ENCODE measurements around the gene MOB3C. TPM values are rescaled to one million over a fixed set of nuclear protein-coding genes. Genes with fewer than 3 reads are reported as not detected.

Gene MOB3C
- total and polyA plus RNA-seq, 2 of the 4 experiments (the other 2 are of a cell fraction) = 7.3 to 9.0 TPM

- H3K4me1 ChIP-seq (ENCODE audit: control insufficient read depth, insufficient read depth, low read length) = peaks cover 18% of the 10 kb centered on the region
- H3K4ac ChIP-seq (ENCODE audit: low read depth, low read length) = peak overlapping the region; percentile 55
- 0 out of 2 replicates have a peak, but pooled peaks cover 8% of the 10 kb centered on the region for H4K20me1 ChIP-seq (ENCODE audit: insufficient read depth, low read length)
- CTCF ChIA-PET = interaction anchor here (0.8 to 1.3 kb wide), 3 partner anchors 13 to 108 kb away, joined by 3 to 4 read pairs (median 3); partner anchors contain the start of gene MKNK1
- peak overlapping the region; percentile 26; the same call in 1 of the 2 replicates for H3K18ac ChIP-seq (ENCODE audit: low read depth, low read length)
- peak overlapping the region; percentile 50 for H3K9ac ChIP-seq (ENCODE audit: low read depth, low read length)
- no peaks in the 10 kb centered on the region for H3K9me3 ChIP-seq (ENCODE audit: control insufficient read depth, insufficient read depth, low read length)
- peak overlapping the region; percentile 66 for H2BK120ac ChIP-seq (ENCODE audit: low read depth, low read length)
- H3K23ac ChIP-seq (ENCODE audit: low read depth, low read length) = peak overlapping the region; percentile 30
- peak overlapping the region; percentile 32; the same call in 1 of the 2 replicates for H2AK5ac ChIP-seq (ENCODE audit: low read depth, low read length)
- 100% methylated on average over 1 of the region's 10 CpGs; no CpG with 5 or more reads in 1 of the 2 experiments for WGBS, 2 experiments (ENCODE audit: extremely low coverage in 2 of 2, insufficient read length in 1 of 2)
- H4K5ac ChIP-seq (ENCODE audit: low read depth, low read length) = peak overlapping the region; percentile 65
- H4K8ac ChIP-seq (ENCODE audit: low read depth in 2 of 2, low read length in 2 of 2) = peak overlapping the region; percentile 85 to 93
- H3K36me3 ChIP-seq (ENCODE audit: control insufficient read depth, insufficient read depth, low read length) = peaks cover 5% of the 10 kb centered on the region; the same call in 1 of the 2 replicates
- H2BK15ac ChIP-seq (ENCODE audit: low read depth, low read length) = peak overlapping the region; percentile 69; the same call in 1 of the 3 replicates
- no TSS peak for BruUV-seq (replicated peaks)
- ATAC-seq (ENCODE audit: low read depth) (peak; percentile 31), DNase-seq (no peak)
- H3K4me3 ChIP-seq (ENCODE audit: insufficient read depth, low read depth, low read length) = peak overlapping the region; percentile 89
- H3K56ac ChIP-seq (ENCODE audit: extremely low read depth, insufficient read depth, low read length) = no peak overlapping the region
- H3K27ac ChIP-seq (ENCODE audit: insufficient read depth, low read length) = peak overlapping the region; percentile 55
- peak overlapping the region; percentile 3 for H2BK20ac ChIP-seq (ENCODE audit: low read depth, low read length)
- peak overlapping the region; percentile 59 for H2BK5ac ChIP-seq (ENCODE audit: low read depth, low read length, poor library complexity, severe bottlenecking)
- H2AFZ ChIP-seq (replicated peaks; ENCODE audit: low read length, poor library complexity) = peak overlapping the region; percentile 100
- POLR2A ChIA-PET (ENCODE audit: unreplicated experiment) = no interaction called here
- peak overlapping the region; percentile 83 for H3K4me2 ChIP-seq (ENCODE audit: low read depth, low read length)
- intact Hi-C loops (cut with micrococcal nuclease) (loop anchor here (5.0 kb wide), 1 partner anchor 100 kb away; the partner anchor contains the start of gene EFCAB14), in situ Hi-C loops (cut with MboI; ENCODE audit: low sequenced_read_pairs) (no loop called here), dilution Hi-C loops (cut with HindIII; ENCODE audit: low sequenced_read_pairs, unreplicated experiment) (no loop called here)
- peak overlapping the region; percentile 58 for H3K14ac ChIP-seq (replicated peaks; ENCODE audit: low read depth, low read length)
- TF ChIP-seq MAZ (IDR thresholded peaks at IDR 0.05; ENCODE audit: borderline replicate concordance, low read depth, low read length) (no peak), RCOR1 (IDR thresholded peaks at IDR 0.05; ENCODE audit: insufficient replicate concordance, low read length) (no peak), CEBPB (IDR thresholded peaks at IDR 0.05; ENCODE audit: low read depth, low read length) (no peak), RFX5 (IDR thresholded peaks at IDR 0.05; ENCODE audit: low read depth, low read length) (no peak), RAD21 (IDR thresholded peaks at IDR 0.05; ENCODE audit: low read length) (no peak), CHD1 (IDR thresholded peaks at IDR 0.05; ENCODE audit: low read depth, low read length) (no peak), BHLHE40 (IDR thresholded peaks at IDR 0.05; ENCODE audit: low read depth, low read length) (no peak), SMC3 (IDR thresholded peaks at IDR 0.05; ENCODE audit: low read depth, low read length) (no peak), MXI1 (IDR thresholded peaks at IDR 0.05; ENCODE audit: borderline replicate concordance, low read depth, low read length) (no peak)
- H3K27me3 ChIP-seq (ENCODE audit: control insufficient read depth, insufficient read depth, low read length) = no peaks in the 10 kb centered on the region
- H3K79me1 ChIP-seq (ENCODE audit: low read depth in 1 of 2, low read length in 2 of 2) = peaks cover 14 to 36% of the 10 kb centered on the region in 2 experiments
- peaks cover 23% of the 10 kb centered on the region for H3K9me1 ChIP-seq (ENCODE audit: insufficient read depth, low read length)
- peak overlapping the region; percentile 94 for H2AK9ac ChIP-seq (replicated peaks; ENCODE audit: low read depth, low read length, poor library complexity)
- H4K91ac ChIP-seq (ENCODE audit: insufficient read depth, low read depth, low read length) = peak overlapping the region; percentile 76
Measured at GRCh38 chr1:46617108-46617800, 643 bp upstream of the MOB3C start.

Data from IMR-90 (cell line).